Ecto neural progenitor cell (in vitro differentiated cells): ENCODE results near the gene UBE2I.
A peak's percentile ranks its signal among the peaks of the same experiment; 100 is the strongest.
"Not testable (repeated sequence)": the region's sequence is repeated elsewhere in the genome, so short reads cannot be mapped to it uniquely, and the experiment has no call there.

Source experiments
- DNase-seq: peaks from one replicate; pipeline ENCODE4 v3.0.0-alpha.2; 2018; ENCODE audit warnings: low spot score

UBE2I gene

GRCh38 chr16:1308977-1309885 lies at the start of gene UBE2I:
TSS of gene UBE2I (plus strand) at chr16:1309636. CDS start at chr16:1314031, 4,395 bp downstream.
- DNase-seq = peak; percentile 98

DNA sequence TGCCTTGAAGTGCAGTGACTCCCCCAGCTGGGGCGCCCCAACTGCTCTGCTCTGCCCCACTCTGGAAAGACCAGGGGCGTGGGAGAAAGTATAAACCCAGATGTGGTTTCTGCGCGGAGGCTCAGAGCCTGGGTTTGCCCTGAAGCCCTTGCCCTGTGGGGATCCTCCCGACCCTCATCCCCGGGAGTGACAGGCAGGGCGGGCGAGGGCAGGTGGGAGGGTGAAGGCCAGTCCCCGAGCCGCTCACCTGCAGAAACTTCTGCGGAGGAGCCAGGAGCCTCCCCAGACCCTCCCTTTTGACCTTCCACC lies 49.7 kb upstream of the UBE2I start:
- no peak for DNase-seq

DNA sequence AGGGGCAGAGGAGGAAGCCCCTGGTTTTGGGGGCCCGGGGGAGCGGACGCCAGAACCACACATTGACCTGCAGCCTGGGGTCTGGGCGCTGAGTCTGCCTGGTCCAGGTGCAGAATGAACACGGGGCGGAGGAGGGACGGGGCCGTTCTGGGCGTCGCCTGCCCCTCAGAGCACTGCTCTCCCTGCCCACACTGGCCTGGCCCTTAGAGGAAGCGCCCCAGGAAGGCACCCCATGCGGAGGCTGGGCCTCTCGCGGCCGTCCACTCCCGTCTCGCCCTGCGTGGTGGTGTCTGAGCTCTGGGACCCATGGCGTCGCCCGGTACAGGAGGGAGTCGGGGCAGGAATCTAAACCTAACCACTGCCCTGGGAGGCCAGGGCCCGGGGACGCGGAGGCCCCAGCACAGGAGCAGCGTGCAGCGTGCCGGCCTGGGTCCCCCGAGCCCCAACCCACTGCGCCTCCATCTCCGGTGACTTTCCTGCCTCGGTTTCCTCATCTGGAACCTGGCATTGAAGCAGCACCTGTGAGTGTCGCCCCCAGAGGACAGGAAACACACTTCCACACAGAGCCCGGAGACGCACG lies 49.2 kb upstream of the UBE2I start:
- no peak for DNase-seq

- DNase-seq = no peak
Observed at GRCh38 chr16:1261131-1261892, 48.1 kb upstream of the UBE2I start.

DNA sequence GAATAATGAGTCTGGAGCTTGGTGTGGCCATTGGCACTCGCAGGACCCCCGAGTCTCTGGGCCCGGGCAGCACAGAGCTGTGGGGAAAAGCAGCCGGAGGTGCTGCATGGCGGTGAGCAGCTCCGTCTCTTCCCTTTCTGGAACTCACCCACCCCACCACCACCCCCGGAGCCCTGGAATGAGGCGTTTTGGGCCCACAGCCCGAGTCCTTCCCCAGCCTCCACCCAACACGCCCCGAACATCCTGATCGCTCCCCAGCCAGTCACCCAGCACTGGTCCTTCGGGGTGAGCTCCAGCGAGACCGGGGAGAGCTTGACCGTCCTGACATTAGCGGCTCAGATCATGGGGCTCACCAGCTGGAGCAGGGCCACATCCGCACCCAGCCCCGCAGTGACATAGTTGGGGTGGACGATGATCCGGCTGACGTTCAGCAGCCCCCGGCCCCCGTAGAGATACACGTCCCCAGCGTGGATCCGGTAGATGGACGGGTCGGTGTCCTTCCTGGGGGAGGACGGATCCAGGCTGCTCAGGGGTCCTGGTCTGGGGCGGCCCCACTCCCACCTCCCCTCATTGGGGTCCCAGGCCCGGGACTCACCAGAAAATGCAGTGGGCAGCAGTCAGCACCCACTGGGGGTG lies 47.1 kb upstream of the UBE2I start:
- no peak for DNase-seq

- no peak for DNase-seq
Observed at GRCh38 chr16:1262846-1263221, 46.6 kb upstream of the UBE2I start.

- no peak for DNase-seq
Observed at GRCh38 chr16:1263591-1264344, 45.7 kb upstream of the UBE2I start.

DNA sequence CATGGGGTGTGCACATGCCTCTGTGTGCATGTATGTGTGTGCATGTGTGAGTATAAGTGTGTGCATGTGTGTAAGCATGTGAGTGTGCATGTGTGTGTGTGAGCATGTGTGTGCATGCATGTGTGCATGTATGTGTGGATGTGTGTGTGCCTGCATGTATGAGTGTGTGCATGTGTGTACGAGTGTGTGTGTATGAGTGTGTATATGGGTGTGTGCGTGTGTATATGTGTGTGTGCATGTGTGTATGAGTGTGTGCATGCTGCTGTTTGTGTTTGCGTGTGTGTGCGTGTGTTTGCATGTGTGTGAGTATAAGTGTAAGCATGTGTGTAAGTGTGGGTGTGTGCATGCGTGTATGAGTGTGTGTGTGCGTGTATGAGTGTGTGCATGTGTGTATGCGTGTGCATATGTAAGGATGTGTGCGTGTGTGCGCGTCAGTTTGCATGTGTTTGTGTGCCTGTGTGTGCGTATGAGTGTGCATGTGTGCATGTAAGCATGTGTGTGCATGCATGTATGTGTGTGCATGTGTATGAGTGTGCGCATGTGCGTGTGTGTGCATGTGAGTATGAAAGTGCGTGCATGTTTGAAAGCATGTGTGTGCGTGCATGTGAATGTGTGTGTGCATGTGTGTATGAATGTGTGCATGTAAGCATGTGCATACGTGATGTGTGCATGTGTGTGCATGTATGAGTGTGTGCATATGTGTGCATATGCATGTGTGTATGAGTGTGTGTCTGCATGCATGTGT lies 44.9 kb upstream of the UBE2I start:
- DNase-seq = no peak

DNA sequence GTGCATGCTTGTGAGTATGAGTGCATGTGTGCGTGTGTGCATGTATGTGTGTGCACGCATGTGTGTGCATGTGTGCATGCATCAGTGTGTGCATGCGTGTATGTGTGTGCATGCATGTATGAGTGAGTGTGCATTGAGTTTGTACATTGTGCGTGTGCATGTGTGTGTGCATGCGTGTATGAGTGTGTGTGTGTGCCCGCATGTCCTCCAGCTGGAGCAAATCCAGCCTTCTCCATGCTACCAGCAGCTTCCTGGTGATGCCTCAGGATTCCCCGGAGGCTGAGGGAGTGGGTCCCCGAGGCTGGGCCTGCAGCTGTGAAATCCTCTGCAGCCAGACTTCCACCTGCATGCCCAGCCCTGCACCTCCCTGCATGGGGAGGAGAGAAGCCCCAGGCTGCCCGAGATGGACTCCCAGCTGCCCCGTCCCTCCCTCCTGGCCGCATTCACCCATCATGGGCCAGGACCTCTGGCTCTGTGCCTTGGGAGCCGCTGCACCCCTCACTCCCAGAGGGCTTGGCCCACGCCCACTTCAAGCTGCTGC lies 44.3 kb upstream of the UBE2I start:
- DNase-seq = no peak

DNA sequence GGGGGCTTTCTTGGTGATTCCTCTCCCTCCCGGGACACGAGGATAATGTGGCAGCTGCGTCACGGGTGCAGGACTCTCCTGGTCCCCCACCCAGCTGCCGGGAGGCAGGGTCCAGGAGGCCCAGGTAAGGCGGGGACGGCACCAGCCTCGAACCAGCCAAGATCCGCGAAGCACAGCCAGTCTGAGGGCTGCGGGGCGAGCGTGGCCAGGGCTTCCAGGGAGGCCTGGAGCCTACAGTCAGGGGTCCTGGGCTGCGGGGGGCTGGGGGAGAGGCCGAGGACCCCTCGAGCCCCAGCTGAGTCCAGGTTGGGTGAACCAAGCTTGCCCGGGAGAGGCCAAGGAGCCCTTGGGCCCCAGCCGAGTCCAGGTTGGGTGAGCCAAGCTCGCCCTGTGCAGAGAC lies 43.6 kb upstream of the UBE2I start:
- DNase-seq = no peak

DNA sequence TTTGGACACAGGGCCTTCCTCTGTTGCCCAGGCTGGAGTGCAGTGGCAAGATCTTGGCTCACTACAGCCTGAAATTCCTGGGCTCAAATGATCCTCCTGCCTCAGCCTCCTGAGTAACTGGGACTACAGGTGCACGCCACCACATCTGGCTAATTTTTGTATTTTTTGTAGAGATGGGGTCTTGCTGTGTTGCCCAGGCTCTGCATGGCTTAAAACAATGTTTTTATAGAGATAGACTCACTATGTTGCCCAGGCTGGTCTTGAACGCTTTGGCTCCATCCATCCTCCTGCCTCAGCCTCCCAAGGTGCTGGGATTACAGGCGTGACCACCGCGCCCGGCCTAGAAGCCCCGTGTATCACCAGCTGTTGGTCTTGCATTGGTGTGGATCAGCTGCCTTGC lies 40.0 kb upstream of the UBE2I start:
- DNase-seq = not testable (repeated sequence)

DNA sequence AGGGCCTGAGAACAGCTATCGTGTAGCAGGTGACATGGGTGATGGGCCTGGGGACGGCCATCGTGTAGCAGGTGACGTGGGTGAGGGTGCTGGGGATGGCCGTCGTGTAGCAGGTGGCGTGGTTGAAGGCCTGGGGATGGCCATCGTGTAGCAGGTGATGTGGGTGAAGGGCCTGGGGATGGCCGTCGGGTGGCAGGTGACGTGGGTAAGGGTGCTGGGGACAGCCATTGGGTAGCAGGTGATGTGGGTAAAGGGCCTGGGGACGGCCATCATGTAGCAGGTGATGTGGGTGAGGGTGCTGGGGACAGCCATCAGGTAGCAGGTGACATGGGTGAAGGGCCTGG lies 38.1 kb upstream of the UBE2I start:
- no peak for DNase-seq

- not testable (repeated sequence) for DNase-seq
Observed at GRCh38 chr16:1271724-1272413, 37.6 kb upstream of the UBE2I start.

DNA sequence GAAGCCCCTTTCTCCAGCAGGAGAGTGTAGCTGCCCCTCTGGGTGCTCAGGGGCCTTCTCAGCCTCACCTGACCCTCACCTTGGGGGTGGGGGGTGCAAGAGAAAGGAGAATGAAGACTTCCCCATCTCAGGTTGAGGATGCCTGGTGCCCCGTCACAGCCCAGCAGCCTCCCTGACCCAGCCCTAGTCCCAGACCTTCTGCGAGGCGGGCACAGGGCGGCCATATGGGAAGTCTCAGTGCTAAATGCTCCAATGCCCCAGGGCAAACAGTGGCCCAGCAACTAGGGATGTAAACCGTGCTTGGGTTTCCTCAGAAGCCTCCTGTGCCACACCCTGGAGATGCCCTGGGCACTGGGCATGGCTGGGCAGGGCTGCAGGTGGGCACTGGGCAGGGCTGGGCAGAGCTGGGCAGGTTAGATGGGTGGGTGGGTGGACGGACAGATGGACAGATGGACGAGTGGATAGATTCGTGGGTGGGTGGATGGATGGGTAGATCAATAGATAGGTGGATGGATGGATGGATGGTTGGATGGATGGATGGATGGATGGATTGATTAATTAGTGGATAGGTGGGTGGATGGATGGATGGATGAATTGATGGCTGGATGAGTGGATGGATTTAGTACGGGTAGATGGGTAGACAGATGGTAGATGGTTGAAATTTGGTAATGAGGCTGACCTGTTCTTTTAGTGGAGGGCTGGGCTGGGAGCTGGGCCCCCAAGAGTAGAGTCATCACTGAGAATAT lies 36.8 kb upstream of the UBE2I start:
- DNase-seq = no peak

- no peak for DNase-seq
Observed at GRCh38 chr16:1273816-1274215, 35.6 kb upstream of the UBE2I start.

- no peak for DNase-seq
Observed at GRCh38 chr16:1274767-1275166, 34.7 kb upstream of the UBE2I start.

DNA sequence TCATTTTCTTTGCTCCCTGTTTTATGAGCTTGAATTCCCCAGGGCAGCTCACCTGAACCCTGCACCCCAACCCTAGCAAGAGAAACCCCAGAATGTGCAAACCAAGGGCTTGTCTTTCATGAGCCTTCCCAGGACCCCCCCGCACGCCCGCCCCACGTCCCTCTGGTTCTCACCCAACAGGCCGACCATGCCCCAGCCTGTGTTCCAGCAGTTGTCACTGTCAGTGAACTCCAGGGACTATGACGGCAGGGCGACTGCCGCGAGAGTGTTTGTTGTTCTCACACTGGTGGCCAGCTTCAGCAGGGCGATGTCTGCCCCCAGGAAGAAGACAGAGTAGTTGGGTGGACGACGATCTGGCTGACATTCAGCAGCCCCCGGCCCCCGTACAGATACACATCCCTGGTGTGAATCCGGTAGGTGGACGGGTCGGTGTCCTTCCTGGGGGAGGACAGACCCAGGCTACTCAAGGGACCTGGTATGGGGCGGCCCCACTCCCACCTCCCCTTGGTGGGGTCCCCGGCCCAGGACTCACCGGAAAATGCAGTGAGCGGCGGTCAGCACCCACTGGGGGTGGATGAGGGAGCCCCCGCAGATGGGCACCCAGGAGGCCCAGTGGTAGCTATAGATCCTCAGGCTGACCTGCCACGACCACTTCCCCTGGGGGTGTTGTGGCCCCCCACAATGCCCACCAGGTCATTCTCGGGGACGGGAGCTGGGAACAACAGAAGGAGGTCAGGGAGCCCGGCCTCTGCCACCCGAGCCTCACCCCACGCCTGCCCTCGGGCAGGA lies 33.5 kb upstream of the UBE2I start:
- no peak for DNase-seq

DNA sequence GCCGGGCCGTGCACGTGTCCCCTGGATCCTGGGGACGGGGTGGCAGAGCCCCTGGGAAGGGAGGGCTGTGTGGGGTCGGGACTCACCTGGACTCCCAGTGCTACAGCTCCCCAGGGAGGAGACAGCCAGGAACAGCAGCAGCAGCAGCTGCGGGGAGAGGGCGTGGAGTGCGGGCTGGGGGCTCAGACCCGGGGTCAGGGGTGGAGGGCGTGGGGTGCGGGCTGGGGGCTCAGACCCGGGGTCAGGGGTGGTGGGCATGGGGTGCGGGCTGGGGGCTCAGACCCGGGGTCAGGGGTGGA lies 32.9 kb upstream of the UBE2I start:
- no peak for DNase-seq

- no peak for DNase-seq
Observed at GRCh38 chr16:1277151-1277598, 32.3 kb upstream of the UBE2I start.
